GM12874 (cell line): ENCODE measurements around the gene CCDC88C.
A peak's percentile ranks its signal among the peaks of the same experiment; 100 is the strongest.

Experiments
- TF ChIP-seq, protein P1 (sequence below): IDR thresholded peaks from 2 replicates; pipeline ENCODE4 v1.5.1; 2011; ENCODE audit warnings: low read depth, mild to moderate bottlenecking, control low read depth, low read length, moderate library complexity; ENCODE audit not compliant: insufficient read depth

CCDC88C gene

DNA sequence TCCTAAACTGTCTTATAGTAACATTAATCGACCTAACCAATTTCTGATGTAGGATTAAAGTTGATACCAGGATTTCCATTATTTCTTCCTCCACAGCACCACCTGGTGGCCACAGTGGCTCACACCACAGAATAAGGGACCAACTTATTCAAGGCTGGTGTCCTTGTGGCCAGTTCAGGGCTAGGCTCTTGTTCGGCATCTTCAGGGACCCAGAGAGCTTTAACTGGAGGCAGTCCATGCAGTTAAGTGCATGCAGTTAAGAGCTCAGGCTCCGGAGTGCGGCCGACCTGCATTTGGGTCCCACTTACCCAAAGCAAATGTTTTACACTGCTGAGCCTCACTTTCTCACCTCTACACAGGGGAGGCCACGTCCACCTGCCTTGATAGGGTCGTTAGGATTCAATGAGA is 131.1 kb downstream of the CCDC88C start:
- TF ChIP-seq, protein P1, sequence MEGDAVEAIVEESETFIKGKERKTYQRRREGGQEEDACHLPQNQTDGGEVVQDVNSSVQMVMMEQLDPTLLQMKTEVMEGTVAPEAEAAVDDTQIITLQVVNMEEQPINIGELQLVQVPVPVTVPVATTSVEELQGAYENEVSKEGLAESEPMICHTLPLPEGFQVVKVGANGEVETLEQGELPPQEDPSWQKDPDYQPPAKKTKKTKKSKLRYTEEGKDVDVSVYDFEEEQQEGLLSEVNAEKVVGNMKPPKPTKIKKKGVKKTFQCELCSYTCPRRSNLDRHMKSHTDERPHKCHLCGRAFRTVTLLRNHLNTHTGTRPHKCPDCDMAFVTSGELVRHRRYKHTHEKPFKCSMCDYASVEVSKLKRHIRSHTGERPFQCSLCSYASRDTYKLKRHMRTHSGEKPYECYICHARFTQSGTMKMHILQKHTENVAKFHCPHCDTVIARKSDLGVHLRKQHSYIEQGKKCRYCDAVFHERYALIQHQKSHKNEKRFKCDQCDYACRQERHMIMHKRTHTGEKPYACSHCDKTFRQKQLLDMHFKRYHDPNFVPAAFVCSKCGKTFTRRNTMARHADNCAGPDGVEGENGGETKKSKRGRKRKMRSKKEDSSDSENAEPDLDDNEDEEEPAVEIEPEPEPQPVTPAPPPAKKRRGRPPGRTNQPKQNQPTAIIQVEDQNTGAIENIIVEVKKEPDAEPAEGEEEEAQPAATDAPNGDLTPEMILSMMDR: peak; percentile 71

- TF ChIP-seq, protein P1: no peak
Observed at GRCh38 chr14:91284791-91285548, 132.7 kb downstream of the CCDC88C start.

GRCh38 chr14:91284146-91284790 is 133.4 kb downstream of the CCDC88C start:
- TF ChIP-seq, protein P1: no peak

DNA sequence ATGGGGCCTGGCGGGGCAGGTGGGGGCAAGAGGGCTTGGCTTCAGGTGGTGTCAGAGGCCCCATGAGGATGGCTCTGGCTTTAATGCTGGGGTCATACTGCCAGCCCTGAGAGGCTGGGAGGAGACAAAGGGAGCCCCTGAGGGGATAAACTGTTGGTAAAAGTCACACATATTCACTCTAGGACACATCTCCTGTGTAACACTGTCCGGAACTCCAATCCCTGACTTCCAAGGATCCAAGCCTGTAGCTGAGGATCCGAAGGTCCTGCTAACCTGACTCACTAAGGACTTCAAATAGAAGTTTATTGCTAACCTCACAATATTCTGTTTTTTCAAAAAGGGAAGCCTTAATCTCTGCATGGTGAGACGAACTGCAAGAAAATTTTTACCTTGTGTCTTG is 134.0 kb downstream of the CCDC88C start:
- TF ChIP-seq, protein P1: no peak

GRCh38 chr14:91282954-91283645 is 134.5 kb downstream of the CCDC88C start:
- TF ChIP-seq, protein P1: no peak

DNA sequence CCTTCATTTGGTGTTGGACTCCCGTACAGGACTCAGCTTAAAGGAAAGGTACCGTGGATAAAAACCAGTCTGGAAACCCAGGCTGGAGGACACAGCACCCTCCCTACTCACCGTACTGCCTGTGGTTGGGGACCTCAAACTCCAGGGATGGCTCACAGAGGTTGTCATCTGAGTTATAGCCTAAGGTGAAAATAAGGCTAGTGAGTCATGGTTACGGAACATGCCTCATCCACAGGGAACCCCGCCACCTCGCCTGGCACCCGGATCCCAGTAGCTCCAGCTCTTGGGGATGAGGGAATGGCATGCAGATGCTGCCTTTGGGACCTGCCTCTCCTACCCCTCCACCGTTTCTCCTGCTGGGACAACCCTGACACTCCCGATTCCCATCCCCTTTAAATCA is 136.3 kb downstream of the CCDC88C start:
- TF ChIP-seq, protein P1: no peak

DNA sequence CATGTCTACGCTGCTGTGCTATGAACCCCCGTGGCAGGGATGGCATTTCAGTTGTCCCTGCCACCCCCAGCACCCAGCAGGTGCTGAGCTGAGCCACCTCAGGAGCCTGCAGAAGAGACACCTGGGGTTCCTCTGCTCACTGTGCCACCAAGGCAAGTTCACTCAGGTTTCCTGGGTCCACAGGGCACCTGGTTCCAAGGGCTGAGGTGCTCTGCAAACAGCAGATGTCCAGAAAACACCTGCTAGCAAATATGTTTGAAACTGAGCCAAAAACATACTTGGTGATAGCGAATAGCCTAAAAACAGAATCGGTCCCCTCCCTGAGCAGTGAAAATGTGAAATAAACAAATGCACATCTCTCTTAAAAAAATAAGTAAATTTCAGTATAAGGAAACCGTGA is 137.5 kb downstream of the CCDC88C start:
- TF ChIP-seq, protein P1: no peak
